HG03442 (cell line): ENCODE results near the gene SERPINB10.
A peak's percentile ranks its signal among the peaks of the same experiment; 100 is the strongest.

ENCODE experiments used
- ATAC-seq: cut with Tn5 transposase; IDR thresholded peaks from one replicate; pipeline ENCODE4 v1.9.1; 2021; ENCODE audit warnings: mild to moderate bottlenecking, moderate library complexity; ENCODE audit not compliant: unreplicated experiment

SERPINB10 gene

DNA sequence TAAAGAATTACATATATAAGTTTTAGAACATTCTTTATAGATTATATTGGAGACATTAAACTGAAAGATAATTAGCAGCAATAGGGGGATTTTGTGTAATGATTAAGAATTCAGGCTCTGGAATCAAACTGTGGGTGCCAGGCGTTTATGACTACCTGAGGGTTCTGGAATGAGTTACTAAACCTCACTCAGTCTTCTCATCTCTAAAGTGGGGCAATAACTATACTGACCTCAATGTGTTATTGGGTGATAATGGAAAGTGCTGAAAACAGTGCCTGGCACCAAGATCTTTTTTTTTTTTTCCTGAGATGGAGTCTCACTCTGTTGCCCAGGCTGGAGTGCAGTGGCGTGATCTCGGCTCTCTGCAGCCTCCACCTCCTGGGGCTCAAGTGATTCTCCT is 69.3 kb downstream of the SERPINB10 start:
- no peak for ATAC-seq

- ATAC-seq: peak; percentile 63
Observed at GRCh38 chr18:63979409-63979920, 71.7 kb downstream of the SERPINB10 start.

DNA sequence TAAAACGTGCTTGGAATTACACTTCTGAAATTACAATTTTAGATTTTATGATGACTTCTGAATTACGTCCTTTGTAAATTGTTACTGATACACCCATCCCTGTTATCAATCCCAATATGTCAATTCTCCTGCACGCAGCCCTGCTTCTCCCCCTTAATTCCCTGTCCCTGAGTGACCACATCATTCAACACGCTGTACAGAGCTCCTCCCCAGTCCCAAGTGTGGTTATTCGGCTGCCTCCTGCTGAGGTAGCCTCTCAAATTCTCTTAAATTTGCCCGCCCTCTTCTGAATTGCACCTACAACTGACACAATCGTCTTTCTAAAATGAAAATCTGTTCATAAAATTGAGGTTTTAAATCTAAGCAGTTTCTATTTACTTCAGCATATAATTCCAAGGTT is 72.3 kb downstream of the SERPINB10 start:
- no peak for ATAC-seq

DNA sequence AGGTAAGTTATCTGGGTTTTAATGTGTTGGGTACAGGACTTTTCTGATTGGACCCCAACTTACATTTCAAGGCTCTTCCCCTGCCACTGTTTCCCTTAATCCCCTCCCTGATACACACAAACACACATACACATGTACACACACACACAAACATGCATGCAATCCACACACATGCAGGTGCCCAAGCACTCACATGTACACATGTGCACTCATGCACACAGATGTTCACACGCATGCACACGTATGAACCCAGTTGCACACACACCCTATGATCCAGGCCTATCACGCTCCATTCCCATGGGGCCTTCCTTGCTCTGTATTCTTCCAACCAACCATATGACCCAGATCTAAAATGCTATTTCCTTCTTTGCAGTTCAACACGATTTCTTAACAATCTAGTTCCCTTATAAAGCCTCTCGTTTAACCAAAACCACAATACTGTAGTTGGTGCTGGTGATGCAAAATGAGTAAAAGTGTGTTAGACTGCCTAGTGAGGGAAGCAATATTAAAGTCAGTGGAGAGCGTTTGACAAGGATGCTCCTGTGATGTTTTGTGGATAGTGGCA is 73.2 kb downstream of the SERPINB10 start:
- ATAC-seq: no peak

GRCh38 chr18:63981719-63982118 is 74.0 kb downstream of the SERPINB10 start:
- ATAC-seq: no peak

DNA sequence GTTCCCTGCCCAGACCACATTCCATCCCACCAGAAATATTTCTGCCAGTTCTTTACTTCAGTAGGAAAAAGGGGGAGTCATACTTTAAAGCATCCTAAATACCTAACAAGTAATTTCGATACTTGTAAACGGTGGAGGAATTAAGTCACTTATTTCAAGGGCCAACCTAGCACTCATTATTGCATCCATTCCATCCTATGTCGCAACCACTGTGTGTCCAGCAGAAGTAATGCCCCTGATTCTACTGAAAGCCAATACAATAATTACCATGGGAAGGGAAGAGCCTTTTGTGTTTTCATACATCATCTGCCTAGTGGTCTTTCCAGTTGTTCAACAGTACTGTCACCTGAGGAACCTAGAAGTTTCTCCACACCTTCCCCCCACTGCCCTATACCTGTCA is 74.6 kb downstream of the SERPINB10 start:
- ATAC-seq: no peak
